ENCODE results near the gene MAP4K1.

- TF ChIP-seq CEBPB (IDR thresholded peaks at IDR 0.05): no peak
- TF ChIP-seq REST (IDR thresholded peaks at IDR 0.05; ENCODE audit: low read depth): no peak
- TF ChIP-seq YY1 (IDR thresholded peaks at IDR 0.05; ENCODE audit: low read depth): no peak
- no peak for TF ChIP-seq TAF1 (IDR thresholded peaks at IDR 0.05; ENCODE audit: low read depth)
- TF ChIP-seq RAD21 (IDR thresholded peaks at IDR 0.05; ENCODE audit: low read depth): no peak
- TF ChIP-seq NFIC (IDR thresholded peaks at IDR 0.05): no peak
- TF ChIP-seq EP300 (IDR thresholded peaks at IDR 0.05; ENCODE audit: borderline replicate concordance): no peak
- TF ChIP-seq USF1 (IDR thresholded peaks at IDR 0.05): no peak
- TF ChIP-seq, protein P1, sequence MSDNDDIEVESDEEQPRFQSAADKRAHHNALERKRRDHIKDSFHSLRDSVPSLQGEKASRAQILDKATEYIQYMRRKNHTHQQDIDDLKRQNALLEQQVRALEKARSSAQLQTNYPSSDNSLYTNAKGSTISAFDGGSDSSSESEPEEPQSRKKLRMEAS (IDR thresholded peaks at IDR 0.05): no peak
- TF ChIP-seq TEAD4 (IDR thresholded peaks at IDR 0.05): no peak
- no peak for TF ChIP-seq CREB1 (IDR thresholded peaks at IDR 0.05; ENCODE audit: low read depth)
- TF ChIP-seq EGR1 (IDR thresholded peaks at IDR 0.05): no peak
- no peak for TF ChIP-seq FOXM1 (IDR thresholded peaks at IDR 0.05; ENCODE audit: borderline replicate concordance, low read depth)
- TF ChIP-seq ZBTB7A (IDR thresholded peaks at IDR 0.05; ENCODE audit: low read depth): no peak
These were observed 33.8 kb downstream of the MAP4K1 start for GRCh38 chr19:38583985-38584305.
